HG03378 (cell line): ENCODE data around the gene IFNAR1.
"Not testable (repeated sequence)": the region's sequence is repeated elsewhere in the genome, so short reads cannot be mapped to it uniquely, and the experiment has no call there.

Experiments
- ATAC-seq: cut with Tn5 transposase; IDR thresholded peaks from one replicate; pipeline ENCODE4 v1.9.1; 2021; ENCODE audit warnings: mild to moderate bottlenecking, moderate library complexity; ENCODE audit not compliant: unreplicated experiment

IFNAR1 gene

GRCh38 chr21:33339135-33339534 is 14.4 kb downstream of the IFNAR1 start:
- ATAC-seq: no peak

DNA sequence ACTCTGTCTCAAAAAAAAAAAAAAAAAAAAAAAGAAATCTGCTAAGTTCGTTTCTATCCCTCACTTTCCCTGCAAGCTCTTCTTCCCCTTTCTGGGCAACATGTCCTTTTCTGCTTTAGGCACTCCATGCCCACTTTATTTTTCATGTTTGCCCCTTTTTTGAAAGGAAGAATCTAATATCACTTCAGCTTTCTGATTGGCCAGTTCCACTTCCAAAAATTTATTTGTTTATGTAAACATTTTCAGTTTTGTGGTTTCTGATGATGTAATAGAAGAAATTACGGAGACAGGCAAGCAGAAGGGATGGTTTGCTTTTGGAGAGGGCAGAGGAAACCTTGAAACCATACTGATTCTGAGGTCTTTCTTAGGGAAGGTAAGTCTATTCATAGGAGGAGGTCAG is 15.1 kb downstream of the IFNAR1 start:
- ATAC-seq: no peak

DNA sequence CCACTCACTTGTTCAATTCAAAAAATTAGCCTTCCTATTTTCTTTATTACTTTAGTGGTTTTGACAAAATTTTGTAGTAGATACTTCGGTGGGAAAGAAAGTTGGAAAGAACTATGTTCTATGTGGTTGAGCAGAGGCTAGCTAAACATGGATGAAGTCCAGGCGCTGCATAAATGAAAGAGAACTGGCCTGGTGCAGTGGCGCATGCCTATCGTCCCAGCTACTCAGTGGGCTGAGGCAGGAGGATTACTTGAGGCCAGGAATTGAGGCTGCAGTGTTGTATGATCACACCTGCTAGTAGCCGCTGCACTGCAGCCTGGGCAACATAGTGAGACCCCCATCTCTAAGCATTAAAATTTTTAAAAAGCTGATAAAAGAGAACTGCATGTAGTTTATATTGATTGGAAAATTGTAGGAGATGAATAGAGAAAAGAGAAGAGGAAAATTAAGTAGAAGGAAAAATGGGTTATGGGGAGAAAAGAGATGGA is 21.0 kb downstream of the IFNAR1 start:
- no peak for ATAC-seq

DNA sequence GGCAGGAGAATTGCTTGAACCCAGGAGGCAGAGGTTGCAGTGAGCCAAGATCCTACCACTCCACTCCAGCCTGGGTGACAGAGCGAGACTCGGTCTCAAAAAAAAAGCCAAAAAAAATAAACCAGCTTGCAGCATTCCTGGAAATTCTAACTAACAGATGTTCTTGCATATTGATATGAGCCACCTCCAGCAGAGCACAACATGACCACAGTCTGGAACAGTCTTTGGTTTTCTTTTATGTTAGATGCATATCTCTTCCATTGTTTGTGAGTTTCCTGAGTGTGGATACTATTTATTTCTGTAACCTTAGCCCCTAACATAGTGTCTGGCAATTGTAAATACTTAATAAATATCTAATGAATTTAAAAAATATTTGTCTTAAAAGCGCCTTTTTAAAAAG is 23.9 kb downstream of the IFNAR1 start:
- no peak for ATAC-seq

- ATAC-seq: no peak
Observed at GRCh38 chr21:33350676-33351075, 25.9 kb downstream of the IFNAR1 start.

- no peak for ATAC-seq
Observed at GRCh38 chr21:33355355-33355754, 30.6 kb downstream of the IFNAR1 start.

- no peak for ATAC-seq
Observed at GRCh38 chr21:33355996-33356395, 31.2 kb downstream of the IFNAR1 start.

DNA sequence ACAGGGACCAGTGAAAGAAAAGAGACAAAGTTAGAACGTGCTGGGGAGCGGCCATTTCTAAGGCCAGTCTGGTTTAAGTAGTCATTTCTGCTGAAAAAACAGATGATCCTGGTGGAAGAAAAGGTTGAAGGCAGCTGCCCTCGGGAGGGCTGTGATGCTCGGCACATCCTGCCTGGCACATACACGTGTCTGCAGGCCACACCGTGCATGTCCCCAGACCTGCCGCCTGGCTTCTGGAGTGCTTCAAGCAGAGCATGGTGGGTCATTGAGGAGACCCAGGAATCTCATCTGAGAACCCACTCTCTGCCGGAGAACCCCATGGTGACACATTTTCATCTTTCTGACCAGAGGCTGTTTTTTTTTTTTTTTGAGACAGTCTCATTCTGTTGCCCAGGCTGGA is 32.4 kb downstream of the IFNAR1 start:
- ATAC-seq: no peak

DNA sequence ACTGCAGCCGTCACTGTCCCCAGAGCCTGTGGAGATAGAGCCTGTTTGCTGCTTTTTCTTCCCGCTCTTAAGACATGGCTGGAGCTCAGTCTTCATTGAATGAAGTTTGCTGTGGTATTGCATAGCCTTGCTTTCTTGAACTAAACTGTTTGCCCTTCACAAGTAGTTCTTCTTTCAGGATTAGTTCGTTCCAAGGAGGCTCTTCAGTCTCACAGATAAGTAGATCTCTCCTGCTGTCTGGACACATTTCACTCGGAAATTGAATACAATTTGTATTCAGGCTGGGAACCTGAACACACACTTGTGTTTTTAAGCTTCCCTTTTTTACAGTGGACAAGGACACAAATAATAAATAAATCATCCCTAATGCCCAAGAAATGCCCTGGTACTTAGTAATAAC is 34.7 kb downstream of the IFNAR1 start:
- no peak for ATAC-seq

DNA sequence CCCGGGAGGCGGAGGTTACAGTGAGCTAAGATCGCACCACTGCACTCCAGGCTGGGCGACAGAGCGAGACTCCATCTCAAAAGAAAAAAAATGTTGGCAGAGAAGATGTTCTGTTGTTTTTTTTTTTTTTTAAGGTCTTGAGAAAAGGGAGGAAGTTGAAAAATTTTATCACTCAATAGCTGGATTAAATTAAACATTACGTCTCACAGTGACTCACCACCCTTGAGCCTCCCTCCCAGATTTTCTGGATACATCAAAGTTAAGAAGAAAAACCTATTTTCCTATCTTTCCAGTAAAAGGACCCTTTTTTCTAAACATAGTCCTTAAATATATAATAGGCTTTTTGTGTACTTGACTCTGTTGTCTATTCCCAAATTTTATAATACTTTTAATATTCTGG is 35.5 kb downstream of the IFNAR1 start:
- ATAC-seq: no peak

GRCh38 chr21:33360881-33361602 is 36.3 kb downstream of the IFNAR1 start:
- peak; percentile 76 for ATAC-seq

DNA sequence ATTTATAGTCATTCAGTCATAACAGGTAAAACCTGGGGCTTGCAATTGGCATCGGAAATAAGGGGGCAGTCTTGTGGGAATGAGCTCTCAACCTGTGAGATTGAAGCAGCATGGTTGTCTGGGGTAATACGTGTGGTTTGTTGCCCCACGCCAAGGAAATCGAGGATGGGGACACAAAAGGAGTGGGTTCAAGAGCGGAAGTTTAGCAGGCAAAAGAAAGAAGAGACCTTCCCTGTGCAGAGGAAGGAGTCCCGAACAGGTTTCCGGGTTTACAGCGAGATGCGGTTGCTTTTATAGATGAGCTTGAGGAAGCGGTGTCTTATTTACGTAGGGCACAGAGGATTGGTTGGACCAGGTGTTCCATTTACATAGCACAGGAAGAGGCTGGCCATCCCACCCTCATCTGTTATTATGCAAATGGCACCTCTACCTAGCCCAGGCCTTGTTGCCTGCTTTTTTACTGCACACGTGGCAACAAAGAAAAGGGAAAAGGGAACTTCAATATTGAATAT is 37.3 kb downstream of the IFNAR1 start:
- no peak for ATAC-seq

DNA sequence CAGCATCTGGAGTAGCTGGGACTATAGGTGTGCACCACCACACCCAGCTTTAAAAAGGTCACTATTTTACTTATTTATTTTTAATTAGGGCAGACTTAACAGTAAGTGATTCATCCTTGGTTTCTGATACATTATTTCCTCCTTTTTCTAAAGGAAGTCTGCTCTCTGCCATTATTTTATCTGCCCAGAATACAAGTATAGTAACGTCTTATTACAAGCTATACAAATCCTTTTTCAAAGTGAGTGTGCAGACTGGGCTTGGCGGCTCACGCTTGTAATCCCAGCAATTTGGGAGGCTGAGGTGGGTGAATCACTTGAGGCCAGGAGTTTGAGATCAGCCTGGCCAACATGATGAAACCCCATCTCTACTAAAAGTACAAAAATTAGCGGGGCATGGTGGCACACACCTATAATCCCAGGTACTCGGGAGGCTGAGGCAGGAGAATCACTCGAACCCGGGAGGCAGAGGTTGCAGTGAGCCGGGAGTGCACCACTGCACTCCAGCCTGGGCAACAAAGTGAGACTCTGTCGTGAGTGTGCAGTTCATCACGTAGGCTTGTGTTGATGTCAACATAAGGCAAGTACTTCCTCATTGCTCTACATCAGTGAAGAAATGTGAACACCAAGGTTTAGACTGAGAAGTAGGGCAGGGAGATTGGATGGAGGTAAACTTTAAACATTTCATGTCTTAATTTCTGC is 39.3 kb downstream of the IFNAR1 start:
- ATAC-seq: not testable (repeated sequence)

DNA sequence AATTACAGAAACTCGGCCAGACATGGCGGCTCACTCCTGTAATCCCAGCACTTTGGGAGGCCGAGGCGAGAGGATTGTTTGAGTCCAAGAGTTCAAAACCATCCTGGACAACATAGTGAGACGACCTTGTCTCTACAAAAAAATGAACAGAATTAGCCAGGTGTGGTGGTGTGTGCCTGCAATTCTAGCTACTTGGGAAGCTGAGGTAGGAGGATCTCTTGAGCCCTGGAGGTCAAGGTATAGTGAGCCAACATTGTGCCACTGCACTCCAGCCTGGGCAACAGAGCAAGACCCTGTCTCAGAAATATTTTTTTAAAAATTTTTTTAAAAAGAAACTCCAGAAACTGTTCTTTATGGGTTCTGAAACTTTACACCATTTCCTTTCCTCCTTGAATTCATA is 40.1 kb downstream of the IFNAR1 start:
- ATAC-seq: no peak

GRCh38 chr21:33367309-33367973 is 42.7 kb downstream of the IFNAR1 start:
- ATAC-seq: no peak

DNA sequence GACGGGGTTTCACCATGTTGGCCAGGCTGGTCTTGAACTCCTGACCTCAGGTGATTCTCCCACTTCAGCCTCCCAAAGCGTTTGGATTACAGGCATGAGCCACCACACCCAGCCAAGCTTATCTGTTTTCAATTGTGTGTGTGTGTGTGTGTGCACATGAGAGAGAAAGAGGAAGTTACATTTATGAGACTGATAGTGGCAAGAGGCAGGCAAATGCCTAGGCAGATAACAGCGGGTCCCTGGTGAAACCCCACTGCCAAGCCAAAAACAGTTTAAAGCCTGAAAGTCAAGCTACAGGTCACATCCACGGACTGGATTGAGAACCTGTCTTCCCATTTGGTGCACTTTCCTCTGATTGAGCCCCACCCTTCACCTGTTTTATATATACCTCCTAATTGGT is 43.4 kb downstream of the IFNAR1 start:
- no peak for ATAC-seq

DNA sequence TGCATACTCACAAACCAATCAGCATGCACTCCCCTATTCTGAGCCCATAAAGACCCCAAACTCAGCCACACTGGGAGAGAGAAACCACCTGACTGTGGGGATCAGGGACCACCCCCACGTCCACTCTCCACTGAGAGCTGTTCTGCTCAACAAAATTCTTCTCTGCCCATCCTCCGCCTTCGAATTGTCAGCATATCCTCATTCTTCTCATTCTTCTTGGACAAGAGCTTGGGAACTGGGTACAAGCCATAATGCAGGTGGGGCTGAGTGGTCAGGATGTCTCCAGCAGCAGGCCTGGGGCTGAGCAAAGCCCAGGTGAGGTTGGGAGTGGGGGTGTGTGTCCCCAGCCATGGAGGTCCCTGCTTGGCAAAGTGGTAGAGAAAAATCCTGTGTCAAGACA is 43.8 kb downstream of the IFNAR1 start:
- ATAC-seq: no peak

- no peak for ATAC-seq
Observed at GRCh38 chr21:33369586-33369985, 44.8 kb downstream of the IFNAR1 start.

- ATAC-seq: no peak
Observed at GRCh38 chr21:33370305-33370704, 45.5 kb downstream of the IFNAR1 start.

- no peak for ATAC-seq
Observed at GRCh38 chr21:33371366-33371765, 46.6 kb downstream of the IFNAR1 start.

DNA sequence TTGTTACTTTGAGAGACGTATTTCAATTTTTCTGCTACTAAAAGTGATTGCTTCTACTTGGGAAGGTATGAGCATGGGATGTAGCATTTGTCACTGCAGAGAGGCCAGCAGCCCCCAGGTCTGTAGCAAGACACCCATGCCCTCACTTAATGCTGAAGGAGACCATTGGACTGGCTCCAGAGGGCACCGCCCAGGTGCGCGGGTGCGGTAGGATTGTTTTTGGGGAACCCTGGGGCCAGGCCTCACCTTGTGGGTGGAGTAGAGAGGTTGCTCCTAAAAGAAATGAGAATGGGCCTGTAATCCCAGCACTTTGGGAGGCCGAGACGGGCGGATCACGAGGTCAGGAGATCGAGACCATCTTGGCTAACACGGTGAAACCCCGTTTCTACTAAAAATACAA is 47.8 kb downstream of the IFNAR1 start:
- no peak for ATAC-seq

DNA sequence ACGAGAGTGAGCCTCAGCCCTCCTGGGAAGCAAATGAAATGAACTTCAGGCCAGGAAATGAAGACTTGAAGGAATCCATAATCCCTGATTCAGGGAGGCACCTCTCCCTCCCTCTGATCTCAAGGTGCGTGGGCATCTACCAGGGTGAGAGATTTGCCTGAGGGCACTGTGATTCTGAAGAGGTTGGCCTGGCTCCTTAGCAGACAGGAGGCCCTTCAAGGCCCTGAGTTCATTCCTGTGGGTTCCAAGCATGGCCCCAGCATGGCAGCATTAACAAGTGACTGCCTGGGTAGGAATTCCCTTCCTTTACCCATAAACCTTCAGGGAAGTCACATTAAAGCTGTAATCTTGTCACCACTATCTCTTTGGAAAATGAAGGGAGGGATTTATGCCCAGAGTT is 48.7 kb downstream of the IFNAR1 start:
- no peak for ATAC-seq
